HepG2 (cell line): ENCODE results near the gene HDAC5. TPM values are rescaled to one million over a fixed set of nuclear protein-coding genes. Genes with fewer than 3 reads are reported as not detected.
A peak's percentile ranks its signal among the peaks of the same experiment; 100 is the strongest.

Experiments
- CSRNP1 ChIP-seq: sonication (generic); formaldehyde crosslinking; IDR thresholded peaks from 2 replicates; pipeline ENCODE4 v1.8.1; 2023; ENCODE audit warnings: mild to moderate bottlenecking, missing genetic modification reagents
- FOXA3 ChIP-seq: IDR thresholded peaks from 2 replicates; pipeline ENCODE4 v1.6.1; 2016; ENCODE audit warnings: missing genetic modification reagents, missing compliant biosample characterization
- HOXA9 ChIP-seq: sonication (generic); formaldehyde crosslinking; IDR thresholded peaks from 2 replicates; pipeline ENCODE4 v1.8.1; 2022; ENCODE audit warnings: missing genetic modification reagents, mild to moderate bottlenecking, moderate library complexity, borderline replicate concordance
- MYPOP ChIP-seq: sonication (generic); formaldehyde crosslinking; IDR thresholded peaks from 2 replicates; pipeline ENCODE4 v1.8.1; 2023; ENCODE audit warnings: mild to moderate bottlenecking, moderate library complexity, missing genetic modification reagents
- SNAI1 ChIP-seq: sonication (generic); formaldehyde crosslinking; IDR thresholded peaks from 2 replicates; pipeline ENCODE4 v1.5.0; 2020; ENCODE audit warnings: mild to moderate bottlenecking, missing genetic modification reagents, borderline replicate concordance
- SNAPC2 ChIP-seq: sonication (generic); formaldehyde crosslinking; IDR thresholded peaks from 2 replicates; pipeline ENCODE4 v1.8.1; 2022; ENCODE audit warnings: mild to moderate bottlenecking, missing genetic modification reagents
- TRIM22 ChIP-seq: fragments of 450-650 bp; IDR thresholded peaks from 2 replicates; pipeline ENCODE4 v1.6.1; 2017
- ZNF235 ChIP-seq: sonication (generic); formaldehyde crosslinking; IDR thresholded peaks from 2 replicates; pipeline ENCODE4 v1.8.1; 2023; ENCODE audit warnings: mild to moderate bottlenecking, missing genetic modification reagents, borderline replicate concordance
- ZNF407 ChIP-seq: sonication (generic); formaldehyde crosslinking; IDR thresholded peaks from one replicate; pipeline ENCODE4 v1.5.1; 2020; ENCODE audit warnings: mild to moderate bottlenecking, missing genetic modification reagents; ENCODE audit errors: not compliant biosample characterization
- ZNF691 ChIP-seq: sonication (generic); formaldehyde crosslinking; IDR thresholded peaks from 2 replicates; pipeline ENCODE4 v1.4.0; 2020; ENCODE audit warnings: missing genetic modification reagents, low read depth, mild to moderate bottlenecking, borderline replicate concordance
- ZNF790 ChIP-seq: sonication (generic); formaldehyde crosslinking; IDR thresholded peaks from 2 replicates; pipeline ENCODE4 v1.8.0; 2022; ENCODE audit warnings: missing genetic modification reagents, mild to moderate bottlenecking, borderline replicate concordance
- ZNF83 ChIP-seq: sonication (generic); formaldehyde crosslinking; IDR thresholded peaks from 2 replicates; pipeline ENCODE4 v1.4.0; 2020; ENCODE audit warnings: missing genetic modification reagents, mild to moderate bottlenecking, borderline replicate concordance
- ZSCAN31 ChIP-seq: sonication (generic); formaldehyde crosslinking; IDR thresholded peaks from 2 replicates; pipeline ENCODE4 v1.5.0; 2020; ENCODE audit warnings: low read depth, mild to moderate bottlenecking, missing genetic modification reagents
- polyA plus RNA-seq, 8 experiments: library from polyadenylated mRNA; depleted of rRNA in 3 of 8; stranded (reverse) in 7 of 8; unstranded in 1 of 8; fragments of >200 nt; fragmentation: Illumina TruSeq in 4 of 8; extraction: Trizol in 4 of 8; gene quantifications; 2 replicates each; pipeline versions ENCODE4 v1.2.1 to v1.2.3, GENCODE V29; 2011 to 2016; ENCODE audit warnings: low read depth in 4 of 8, missing spikeins in 1 of 8, mixed read lengths in 1 of 8; ENCODE audit not compliant: insufficient read depth in 1 of 8
- total RNA-seq, 5 experiments: library from RNA; depleted of rRNA; stranded (reverse); fragments of >200 nt; fragmentation: Illumina TruSeq; extraction: Trizol; gene quantifications; 2 replicates each; pipeline ENCODE4 v1.2.3, GENCODE V29; 2016; ENCODE audit warnings: low read depth in 1 of 5

HDAC5 gene
- total and polyA plus RNA-seq, 2 of the 13 experiments (the other 11 are each of a cell fraction or from before 2014, with no cell fraction given) = 46.4 to 85.4 TPM

- TF ChIP-seq MYPOP (CRISPR knock-in tag) (peak; percentile 96), FOXA3 (CRISPR knock-in tag) (peak; percentile 86), TRIM22 (no peak), SNAI1 (CRISPR knock-in tag) (peak; percentile 97; the same call in 1 of the 2 replicates), ZNF790 (CRISPR knock-in tag) (peak; percentile 90; the same call in 1 of the 2 replicates), CSRNP1 (CRISPR knock-in tag) (peak; percentile 97), ZNF235 (CRISPR knock-in tag) (0 out of 2 replicates have a peak, but pooled peaks have one; percentile 64), ZSCAN31 (CRISPR knock-in tag) (peak; percentile 93), SNAPC2 (CRISPR knock-in tag) (no peak; the same call in none of the 2 replicates), ZNF691 (CRISPR knock-in tag) (peak; percentile 98), ZNF83 (CRISPR knock-in tag) (peak; percentile 93), ZNF407 (CRISPR knock-in tag) (no peak), HOXA9 (CRISPR knock-in tag) (0 out of 2 replicates have a peak, but pooled peaks have one; percentile 75)
Measured at GRCh38 chr17:44110823-44111633, 12.4 kb downstream of the HDAC5 start (continued).
